HCT116 (cell line): ENCODE data around the gene AP1G1. TPM values are rescaled to one million over a fixed set of nuclear protein-coding genes. Genes with fewer than 3 reads are reported as not detected.

Experiments used
- ATAC-seq: fragments of 200-7000 bp; cut with Tn5 transposase; 2 replicates; pipeline ENCODE4 v1.9.1; 2020; ENCODE audit warnings: mild to moderate bottlenecking, moderate library complexity
- BruUV-seq: library from RNA; stranded (reverse); fragments of 400-500 nt; replicated peaks from 2 replicates; lab custom pipeline; 2021; lab: Mats Ljungman, UMichigan
- CTCF ChIA-PET: fragments of 300-600 bp; sonication (Branson Sonifier 250); formaldehyde crosslinking; loops from one replicate; lab custom pipeline; 2021; ENCODE audit warnings: antibody characterized with exemption; lab: Charles Lee
- POLR2A ChIA-PET: fragments of 300-600, 350-600 bp; sonication (Branson Sonifier 250); formaldehyde crosslinking; loops from one replicate; lab custom pipeline; 2021; ENCODE audit warnings: antibody characterized with exemption; lab: Charles Lee
- RAD21 ChIA-PET, 2 experiments: fragments of 300-600 bp; sonication (Branson Sonifier 250); formaldehyde crosslinking; loops; one replicate each; lab custom pipeline; 2023; ENCODE audit warnings: low total read pairs in 2 of 2; ENCODE audit not compliant: uncharacterized antibody in 2 of 2, unreplicated experiment in 2 of 2, low non-redundant PET in 1 of 2; lab: Charles Lee
- DNase-seq: peaks from one replicate; pipeline ENCODE4 v3.0.0-alpha.2; 2010; ENCODE audit warnings: low read depth, low spot score
- H2AFZ ChIP-seq: fragments of 200-600 bp; shearing (Covaris generic), sonication (generic); 2 replicates; pipeline ENCODE4 v1.6.1; 2017; ENCODE audit warnings: low read depth, mixed run types, mixed read lengths, antibody characterized with exemption, low read length; ENCODE audit not compliant: poor library complexity, severe bottlenecking
- H3K27ac ChIP-seq: 2 replicates; pipeline ENCODE4 v1.5.1; 2012; ENCODE audit warnings: low read depth, low read length
- H3K27me3 ChIP-seq: fragments of 200-600 bp; sonication (generic); 2 replicates; pipeline ENCODE4 v1.6.1; 2016; ENCODE audit warnings: mixed run types, low read length, mixed read lengths; ENCODE audit not compliant: insufficient read depth
- H3K36me3 ChIP-seq, 2 experiments: fragments of 200-500 bp in 1 of 2; fragments of 200-600 bp in 1 of 2; sonication (Bioruptor generic) in 1 of 2; sonication (generic) in 1 of 2; 2 replicates each; pipeline versions ENCODE4 v1.5.1 to v1.6.1; 2014 to 2016; ENCODE audit warnings: low read length in 2 of 2, inconsistent platforms in 1 of 2, mixed read lengths in 1 of 2, mixed run types in 1 of 2; ENCODE audit not compliant: insufficient read depth in 2 of 2, control insufficient read depth in 1 of 2
- H3K4me1 ChIP-seq, 2 experiments: fragments of 200-600 bp in 1 of 2; sonication (generic) in 1 of 2; 2 replicates each; pipeline versions ENCODE4 v1.5.1 to v1.6.1; 2012 to 2017; ENCODE audit warnings: low read length in 2 of 2, inconsistent platforms in 1 of 2, mild to moderate bottlenecking in 1 of 2, mixed read lengths in 1 of 2, mixed run types in 1 of 2, moderate library complexity in 1 of 2; ENCODE audit not compliant: insufficient read depth in 2 of 2, control insufficient read depth in 1 of 2
- H3K4me2 ChIP-seq: fragments of 200-600 bp; sonication (generic); 2 replicates; pipeline ENCODE4 v1.6.1; 2017; ENCODE audit warnings: mixed run types, low read length, mixed read lengths
- H3K4me3 ChIP-seq, 2 experiments: fragments of 200-600 bp in 1 of 2; sonication (generic) in 1 of 2; replicated peaks in 1 of 2; 2 replicates each; pipeline ENCODE4 v1.5.1; 2011 to 2016; ENCODE audit warnings: low read length in 2 of 2, control low read depth in 1 of 2, low read depth in 1 of 2, mild to moderate bottlenecking in 1 of 2, mixed read lengths in 1 of 2, mixed run types in 1 of 2
- H3K79me2 ChIP-seq: fragments of 200-600 bp; sonication (generic); 2 replicates; pipeline ENCODE4 v1.6.1; 2017; ENCODE audit warnings: mild to moderate bottlenecking, mixed run types, low read length, moderate library complexity, mixed read lengths; ENCODE audit not compliant: insufficient read depth
- H3K9ac ChIP-seq: fragments of 200-600 bp; sonication (generic); 2 replicates; pipeline ENCODE4 v1.6.1; 2016; ENCODE audit warnings: low read length, mixed read lengths
- H3K9me2 ChIP-seq: fragments of 200-600 bp; sonication (generic), shearing (Covaris generic); 2 replicates; pipeline ENCODE4 v1.6.1; 2017; ENCODE audit warnings: mixed run types, mild to moderate bottlenecking, moderate library complexity; ENCODE audit not compliant: insufficient read depth
- H3K9me3 ChIP-seq, 2 experiments: fragments of 200-500 bp in 1 of 2; fragments of 200-600 bp in 1 of 2; sonication (Bioruptor generic) in 1 of 2; sonication (generic) in 1 of 2; 2 replicates each; pipeline ENCODE4 v1.6.1; 2014 to 2017; ENCODE audit warnings: low read length in 2 of 2, mixed read lengths in 2 of 2, inconsistent platforms in 1 of 2, low read depth in 1 of 2, mild to moderate bottlenecking in 1 of 2, mixed run types in 1 of 2, moderate library complexity in 1 of 2; ENCODE audit not compliant: control insufficient read depth in 1 of 2, insufficient read depth in 1 of 2
- H4K20me1 ChIP-seq: fragments of 200-600 bp; sonication (generic), shearing (Covaris generic); 2 replicates; pipeline ENCODE4 v1.6.1; 2017; ENCODE audit warnings: mixed run types, mild to moderate bottlenecking, moderate library complexity; ENCODE audit not compliant: insufficient read depth
- CEBPB ChIP-seq: IDR thresholded peaks from 2 replicates; pipeline ENCODE4 v1.6.1; 2012; ENCODE audit warnings: low read depth
- EGR1 ChIP-seq: IDR thresholded peaks from 2 replicates; pipeline ENCODE4 v1.6.1; 2012; ENCODE audit warnings: low read depth
- POLR2A ChIP-seq: IDR thresholded peaks from 2 replicates; pipeline ENCODE4 v1.7.0; 2011; ENCODE audit warnings: borderline replicate concordance; ENCODE audit not compliant: insufficient read depth, insufficient read length; ENCODE audit errors: extremely low read depth
- POLR2AphosphoS5 ChIP-seq: IDR thresholded peaks from 2 replicates; pipeline ENCODE4 v1.6.1; 2011; ENCODE audit warnings: mild to moderate bottlenecking, low read depth, low read length, moderate library complexity
- RAD21 ChIP-seq: IDR thresholded peaks from 2 replicates; pipeline ENCODE4 v1.6.1; 2012; ENCODE audit warnings: low read depth, mild to moderate bottlenecking
- SP1 ChIP-seq: IDR thresholded peaks from 2 replicates; pipeline ENCODE4 v1.6.1; 2012; ENCODE audit warnings: low read depth
- SRF ChIP-seq: IDR thresholded peaks from 2 replicates; pipeline ENCODE4 v1.6.1; 2012; ENCODE audit warnings: low read depth
- ZFX ChIP-seq: fragments of 450-650 bp; IDR thresholded peaks from 2 replicates; pipeline ENCODE4 v1.6.1; 2017
- ZNF274 ChIP-seq: fragments of 200-500 bp; sonication (Bioruptor generic); IDR thresholded peaks from 2 replicates; pipeline ENCODE4 v1.6.1; 2014; ENCODE audit warnings: mild to moderate bottlenecking, low read depth, low read length, inconsistent platforms
- intact Hi-C: fragments of 100-400 bp; cut with micrococcal nuclease; formaldehyde crosslinking; loops from 2 replicates; pipeline ENCODE4 v1.10.0; 2022
- total RNA-seq: library from RNA; stranded (reverse); gene quantifications from one replicate; pipeline ENCODE4 v1.2.1, GENCODE V29; 2021; ENCODE audit not compliant: unreplicated experiment
- TF ChIP-seq, protein P1 (sequence below): IDR thresholded peaks from 2 replicates; pipeline ENCODE4 v1.6.1; 2012
- TF ChIP-seq, protein P2 (sequence below), 3 experiments: fragments of 200-600 bp in 1 of 3; sonication (generic) in 1 of 3; IDR thresholded peaks in 2 of 3; conservative IDR thresholded peaks in 1 of 3; 2 replicates each; pipeline ENCODE4 v1.5.1; 2012 to 2017; ENCODE audit warnings: low read depth in 2 of 3, low read length in 2 of 3, antibody characterized with exemption in 1 of 3, borderline replicate concordance in 1 of 3, control low read depth in 1 of 3, mild to moderate bottlenecking in 1 of 3, mixed read lengths in 1 of 3, mixed run types in 1 of 3, moderate library complexity in 1 of 3; ENCODE audit not compliant: insufficient read depth in 1 of 3
- TF ChIP-seq, protein P3 (sequence below): IDR thresholded peaks from 2 replicates; pipeline ENCODE4 v1.6.1; 2012
- TF ChIP-seq, protein P4 (sequence below): IDR thresholded peaks from 2 replicates; pipeline ENCODE4 v1.6.1; 2012; ENCODE audit warnings: low read depth

The AP1G1 gene
- total RNA-seq, 1 experiment from 2014 or later: 70.2 TPM

DNA sequence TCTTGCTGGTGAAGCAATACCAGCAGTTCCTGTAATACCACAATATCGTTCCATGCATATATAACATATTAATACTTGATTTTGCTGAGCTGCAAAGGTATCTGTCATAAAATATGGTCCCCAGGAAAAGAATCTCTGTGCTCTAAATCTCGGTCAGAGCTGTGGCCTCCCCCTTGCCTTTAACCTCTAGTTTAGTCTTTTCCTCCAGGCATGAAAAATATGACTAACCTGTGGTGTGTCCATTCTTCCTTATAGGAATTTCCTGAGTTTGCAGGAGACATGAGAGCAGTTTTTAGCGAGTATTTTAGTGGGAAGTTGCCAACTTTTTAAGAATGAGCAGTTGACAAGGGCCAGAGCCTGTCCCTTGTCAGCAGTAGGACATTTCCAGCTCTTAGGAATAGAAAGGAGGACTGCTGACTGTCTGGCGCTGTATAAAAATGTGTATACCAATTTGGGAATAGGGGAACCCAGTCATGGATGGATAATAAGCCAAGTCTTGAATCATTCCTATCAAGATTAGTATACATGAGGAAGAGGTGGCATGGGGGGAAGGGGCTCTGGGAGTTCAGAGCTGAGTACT is 45.8 kb upstream of the AP1G1 start:
- Histone ChIP-seq H2AFZ (no peak overlapping the region), H3K4me1 (no peaks in the 10 kb centered on the region), H3K9me3 (no peaks in the 10 kb centered on the region), H3K27me3 (no peaks in the 10 kb centered on the region), H3K9me2 (no peaks in the 10 kb centered on the region), H3K79me2 (peaks cover 7% of the 10 kb centered on the region; the same call in 1 of the 2 replicates), H3K27ac (no peak overlapping the region), H3K4me2 (no peak overlapping the region), H3K4me3 (no peak overlapping the region), H3K36me3 (peaks cover 7 to 12% of the 10 kb centered on the region in 2 experiments; a peak in 3 of 4 replicates)
- CTCF ChIA-PET: no interaction called here
- ATAC-seq (no peak), DNase-seq (no peak)
- RAD21 ChIA-PET: no interaction called here
- TF ChIP-seq RAD21 (no peak), SRF (no peak), SP1 (no peak), ZNF274 (no peak), POLR2AphosphoS5 (no peak), CEBPB (no peak), ZFX (no peak), POLR2A (no peak)
- TF ChIP-seq, protein P1, sequence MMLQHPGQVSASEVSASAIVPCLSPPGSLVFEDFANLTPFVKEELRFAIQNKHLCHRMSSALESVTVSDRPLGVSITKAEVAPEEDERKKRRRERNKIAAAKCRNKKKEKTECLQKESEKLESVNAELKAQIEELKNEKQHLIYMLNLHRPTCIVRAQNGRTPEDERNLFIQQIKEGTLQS: no peak
- TF ChIP-seq, all 23 proteins: peak for 0
- intact Hi-C loops: no loop called here
- POLR2A ChIA-PET: no interaction called here
- BruUV-seq: no TSS peak
- Histone ChIP-seq H4K20me1 (peaks cover 4% of the 10 kb centered on the region; the same call in 1 of the 2 replicates), H3K9ac (no peak overlapping the region)

DNA sequence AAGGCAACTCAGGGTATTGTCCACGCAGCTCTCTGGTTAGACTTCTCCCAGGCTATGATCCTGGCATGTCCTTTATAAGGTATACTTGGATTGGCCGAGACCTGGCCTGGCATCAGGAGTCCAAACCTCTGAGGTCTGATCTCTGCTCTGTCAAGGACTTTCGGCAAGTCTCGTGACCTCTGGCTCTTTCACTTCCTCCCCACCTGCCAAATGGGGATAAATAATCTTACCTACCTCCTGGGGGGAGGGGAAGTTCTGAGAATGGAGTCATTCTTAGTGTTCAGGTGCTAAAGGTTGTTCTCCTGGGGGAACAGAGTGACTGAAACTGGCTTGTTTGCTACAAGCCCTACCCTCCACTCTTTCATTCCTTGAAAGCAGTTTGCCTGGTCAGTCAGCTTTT is 44.8 kb upstream of the AP1G1 start:
- no peaks in the 10 kb centered on the region for H3K9me2 ChIP-seq
- peaks cover 10% of the 10 kb centered on the region; the same call in 1 of the 2 replicates for H3K79me2 ChIP-seq
- POLR2A ChIA-PET: no interaction called here
- ATAC-seq: no peak
- no peak overlapping the region for H2AFZ ChIP-seq
- no peak overlapping the region for H3K9ac ChIP-seq
- TF ChIP-seq, protein P2, sequence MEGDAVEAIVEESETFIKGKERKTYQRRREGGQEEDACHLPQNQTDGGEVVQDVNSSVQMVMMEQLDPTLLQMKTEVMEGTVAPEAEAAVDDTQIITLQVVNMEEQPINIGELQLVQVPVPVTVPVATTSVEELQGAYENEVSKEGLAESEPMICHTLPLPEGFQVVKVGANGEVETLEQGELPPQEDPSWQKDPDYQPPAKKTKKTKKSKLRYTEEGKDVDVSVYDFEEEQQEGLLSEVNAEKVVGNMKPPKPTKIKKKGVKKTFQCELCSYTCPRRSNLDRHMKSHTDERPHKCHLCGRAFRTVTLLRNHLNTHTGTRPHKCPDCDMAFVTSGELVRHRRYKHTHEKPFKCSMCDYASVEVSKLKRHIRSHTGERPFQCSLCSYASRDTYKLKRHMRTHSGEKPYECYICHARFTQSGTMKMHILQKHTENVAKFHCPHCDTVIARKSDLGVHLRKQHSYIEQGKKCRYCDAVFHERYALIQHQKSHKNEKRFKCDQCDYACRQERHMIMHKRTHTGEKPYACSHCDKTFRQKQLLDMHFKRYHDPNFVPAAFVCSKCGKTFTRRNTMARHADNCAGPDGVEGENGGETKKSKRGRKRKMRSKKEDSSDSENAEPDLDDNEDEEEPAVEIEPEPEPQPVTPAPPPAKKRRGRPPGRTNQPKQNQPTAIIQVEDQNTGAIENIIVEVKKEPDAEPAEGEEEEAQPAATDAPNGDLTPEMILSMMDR (IDR thresholded peaks at IDR 0.05 in 2 of 3, conservative IDR thresholded peaks at IDR 0.05 in 1 of 3; ENCODE audit: borderline replicate concordance in 1 of 3, insufficient read depth in 1 of 3, low read depth in 2 of 3, low read length in 2 of 3): no peak
- no peak for TF ChIP-seq SP1
- no peak for TF ChIP-seq EGR1
- no peak for TF ChIP-seq POLR2A
- TF ChIP-seq, protein P3, sequence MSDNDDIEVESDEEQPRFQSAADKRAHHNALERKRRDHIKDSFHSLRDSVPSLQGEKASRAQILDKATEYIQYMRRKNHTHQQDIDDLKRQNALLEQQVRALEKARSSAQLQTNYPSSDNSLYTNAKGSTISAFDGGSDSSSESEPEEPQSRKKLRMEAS: no peak
- no peak for TF ChIP-seq SRF
- TF ChIP-seq, protein P4, sequence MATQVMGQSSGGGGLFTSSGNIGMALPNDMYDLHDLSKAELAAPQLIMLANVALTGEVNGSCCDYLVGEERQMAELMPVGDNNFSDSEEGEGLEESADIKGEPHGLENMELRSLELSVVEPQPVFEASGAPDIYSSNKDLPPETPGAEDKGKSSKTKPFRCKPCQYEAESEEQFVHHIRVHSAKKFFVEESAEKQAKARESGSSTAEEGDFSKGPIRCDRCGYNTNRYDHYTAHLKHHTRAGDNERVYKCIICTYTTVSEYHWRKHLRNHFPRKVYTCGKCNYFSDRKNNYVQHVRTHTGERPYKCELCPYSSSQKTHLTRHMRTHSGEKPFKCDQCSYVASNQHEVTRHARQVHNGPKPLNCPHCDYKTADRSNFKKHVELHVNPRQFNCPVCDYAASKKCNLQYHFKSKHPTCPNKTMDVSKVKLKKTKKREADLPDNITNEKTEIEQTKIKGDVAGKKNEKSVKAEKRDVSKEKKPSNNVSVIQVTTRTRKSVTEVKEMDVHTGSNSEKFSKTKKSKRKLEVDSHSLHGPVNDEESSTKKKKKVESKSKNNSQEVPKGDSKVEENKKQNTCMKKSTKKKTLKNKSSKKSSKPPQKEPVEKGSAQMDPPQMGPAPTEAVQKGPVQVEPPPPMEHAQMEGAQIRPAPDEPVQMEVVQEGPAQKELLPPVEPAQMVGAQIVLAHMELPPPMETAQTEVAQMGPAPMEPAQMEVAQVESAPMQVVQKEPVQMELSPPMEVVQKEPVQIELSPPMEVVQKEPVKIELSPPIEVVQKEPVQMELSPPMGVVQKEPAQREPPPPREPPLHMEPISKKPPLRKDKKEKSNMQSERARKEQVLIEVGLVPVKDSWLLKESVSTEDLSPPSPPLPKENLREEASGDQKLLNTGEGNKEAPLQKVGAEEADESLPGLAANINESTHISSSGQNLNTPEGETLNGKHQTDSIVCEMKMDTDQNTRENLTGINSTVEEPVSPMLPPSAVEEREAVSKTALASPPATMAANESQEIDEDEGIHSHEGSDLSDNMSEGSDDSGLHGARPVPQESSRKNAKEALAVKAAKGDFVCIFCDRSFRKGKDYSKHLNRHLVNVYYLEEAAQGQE: no peak
- TF ChIP-seq, all 23 proteins: peak for 0
- CTCF ChIA-PET: no interaction called here
- Histone ChIP-seq H3K4me3 (no peak overlapping the region), H3K9me3 (no peaks in the 10 kb centered on the region), H3K27ac (no peak overlapping the region), H3K4me1 (no peaks in the 10 kb centered on the region), H3K4me2 (no peak overlapping the region), H3K27me3 (no peaks in the 10 kb centered on the region), H3K36me3 (peaks cover 9 to 16% of the 10 kb centered on the region in 2 experiments; a peak in 3 of 4 replicates), H4K20me1 (peaks cover 4% of the 10 kb centered on the region; the same call in 1 of the 2 replicates)
- intact Hi-C loops: no loop called here
- no TSS peak for BruUV-seq
- DNase-seq: no peak
- RAD21 ChIA-PET: no interaction called here
